SK-N-SH treated with all-trans-retinoic acid at 6 μM for 48 hours (cell line): Measurements from ENCODE around the gene PMM2.

Source experiments
- ATAC-seq: fragments of 200-7000 bp; cut with Tn5 transposase; 3 replicates; pipeline ENCODE4 v1.9.1; 2020; ENCODE audit warnings: mild to moderate bottlenecking, moderate library complexity
- BACH2 ChIP-seq: fragments of 250-450 bp; sonication (Bioruptor Pico); IDR thresholded peaks from 2 replicates; pipeline ENCODE4 v1.9.0; 2021; ENCODE audit warnings: mild to moderate bottlenecking, borderline replicate concordance
- ESRRG ChIP-seq: fragments of 250-450 bp; sonication (Bioruptor Pico); IDR thresholded peaks from 2 replicates; pipeline ENCODE4 v1.6.1; 2021; ENCODE audit warnings: mild to moderate bottlenecking
- ISL1 ChIP-seq: fragments of 250-450 bp; sonication (Bioruptor Pico); IDR thresholded peaks from 2 replicates; pipeline ENCODE4 v2.1.2; 2022; ENCODE audit warnings: mild to moderate bottlenecking, moderate library complexity
- OSR1 ChIP-seq: fragments of 250-450 bp; sonication (Bioruptor Pico); IDR thresholded peaks from 2 replicates; pipeline ENCODE4 v1.8.0; 2022; ENCODE audit warnings: moderate library complexity, mild to moderate bottlenecking, inconsistent platforms
- PPARA ChIP-seq: fragments of 250-450 bp; sonication (Bioruptor Pico); IDR thresholded peaks from 2 replicates; pipeline ENCODE4 v1.5.0; 2020; ENCODE audit warnings: mild to moderate bottlenecking, borderline replicate concordance
- SNAI2 ChIP-seq: fragments of 250-450 bp; sonication (Bioruptor Pico); IDR thresholded peaks from 2 replicates; pipeline ENCODE4 v1.5.0; 2020; ENCODE audit warnings: mild to moderate bottlenecking, moderate library complexity
- TCF4 ChIP-seq: fragments of 250-450 bp; sonication (Bioruptor Pico); IDR thresholded peaks from 2 replicates; pipeline ENCODE4 v1.8.0; 2021; ENCODE audit warnings: mild to moderate bottlenecking, moderate library complexity, borderline replicate concordance
- TOX ChIP-seq: fragments of 250-450 bp; sonication (Bioruptor Pico); IDR thresholded peaks from 2 replicates; pipeline ENCODE4 v1.8.0; 2021; ENCODE audit warnings: mild to moderate bottlenecking, moderate library complexity, borderline replicate concordance
- ZC3H10 ChIP-seq: fragments of 250-450 bp; sonication (Bioruptor Pico); IDR thresholded peaks from 2 replicates; pipeline ENCODE4 v1.5.1; 2021; ENCODE audit warnings: mild to moderate bottlenecking, moderate library complexity
- ZFP30 ChIP-seq: fragments of 450-650 bp; formaldehyde crosslinking; IDR thresholded peaks from 2 replicates; pipeline ENCODE4 v1.5.0; 2022; ENCODE audit warnings: mild to moderate bottlenecking, moderate library complexity
- ZNF565 ChIP-seq: fragments of 450-650 bp; formaldehyde crosslinking; conservative IDR thresholded peaks from 2 replicates; pipeline ENCODE4 v1.5.0; 2020; ENCODE audit warnings: low read depth, mild to moderate bottlenecking, moderate library complexity
- ZNF70 ChIP-seq: fragments of 450-650 bp; formaldehyde crosslinking; IDR thresholded peaks from 2 replicates; pipeline ENCODE4 v1.5.0; 2020; ENCODE audit warnings: mild to moderate bottlenecking, moderate library complexity
- ZNF8 ChIP-seq: fragments of 450-650 bp; formaldehyde crosslinking; IDR thresholded peaks from 2 replicates; pipeline ENCODE4 v1.5.0; 2020; ENCODE audit warnings: mild to moderate bottlenecking, moderate library complexity
- TF ChIP-seq, protein P1 (sequence below): fragments of 250-450 bp; sonication (Bioruptor Pico); IDR thresholded peaks from 2 replicates; pipeline ENCODE4 v1.5.1; 2021; ENCODE audit warnings: mild to moderate bottlenecking, moderate library complexity
- TF ChIP-seq, protein P2 (sequence below): fragments of 250-450 bp; sonication (Bioruptor Pico); IDR thresholded peaks from 2 replicates; pipeline ENCODE4 v1.8.0; 2021; ENCODE audit warnings: low read depth, mild to moderate bottlenecking, moderate library complexity, borderline replicate concordance
- TF ChIP-seq, protein P3 (sequence below): fragments of 250-450 bp; sonication (Bioruptor Pico); IDR thresholded peaks from 2 replicates; pipeline ENCODE4 v1.5.1; 2020; ENCODE audit warnings: low read depth, mild to moderate bottlenecking, moderate library complexity
- TF ChIP-seq, protein P4 (sequence below): fragments of 250-450 bp; sonication (Bioruptor Pico); IDR thresholded peaks from 2 replicates; pipeline ENCODE4 v1.8.0; 2020; ENCODE audit warnings: mild to moderate bottlenecking, moderate library complexity, borderline replicate concordance
- TF ChIP-seq, protein P5 (sequence below): fragments of 250-450 bp; sonication (Bioruptor Pico); IDR thresholded peaks from 2 replicates; pipeline ENCODE4 v1.5.0; 2020; ENCODE audit warnings: mild to moderate bottlenecking, moderate library complexity

PMM2 gene

DNA sequence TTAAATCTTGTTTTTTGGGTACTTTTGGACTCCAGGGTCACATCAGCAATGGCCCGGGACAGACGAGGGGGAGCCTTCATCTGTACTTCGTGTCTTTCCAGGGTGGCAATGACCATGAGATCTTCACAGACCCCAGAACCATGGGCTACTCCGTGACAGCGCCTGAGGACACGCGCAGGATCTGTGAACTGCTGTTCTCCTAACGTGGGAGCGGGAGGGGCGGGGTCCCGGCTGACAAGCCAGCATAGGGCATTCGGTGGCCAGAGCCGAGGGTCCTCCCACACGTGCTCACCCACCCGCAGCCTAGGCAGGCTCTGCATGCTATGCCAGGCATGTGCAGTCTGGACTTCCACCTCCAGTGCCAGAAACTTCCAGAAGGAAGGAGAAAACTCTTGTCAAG is 50.0 kb downstream of the PMM2 start:
- no peak for ATAC-seq
- TF ChIP-seq TCF4 (CRISPR knock-in tag) = no peak
- TF ChIP-seq, protein P1, sequence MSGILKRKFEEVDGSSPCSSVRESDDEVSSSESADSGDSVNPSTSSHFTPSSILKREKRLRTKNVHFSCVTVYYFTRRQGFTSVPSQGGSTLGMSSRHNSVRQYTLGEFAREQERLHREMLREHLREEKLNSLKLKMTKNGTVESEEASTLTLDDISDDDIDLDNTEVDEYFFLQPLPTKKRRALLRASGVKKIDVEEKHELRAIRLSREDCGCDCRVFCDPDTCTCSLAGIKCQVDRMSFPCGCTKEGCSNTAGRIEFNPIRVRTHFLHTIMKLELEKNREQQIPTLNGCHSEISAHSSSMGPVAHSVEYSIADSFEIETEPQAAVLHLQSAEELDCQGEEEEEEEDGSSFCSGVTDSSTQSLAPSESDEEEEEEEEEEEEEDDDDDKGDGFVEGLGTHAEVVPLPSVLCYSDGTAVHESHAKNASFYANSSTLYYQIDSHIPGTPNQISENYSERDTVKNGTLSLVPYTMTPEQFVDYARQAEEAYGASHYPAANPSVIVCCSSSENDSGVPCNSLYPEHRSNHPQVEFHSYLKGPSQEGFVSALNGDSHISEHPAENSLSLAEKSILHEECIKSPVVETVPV = no peak
- TF ChIP-seq, protein P2, sequence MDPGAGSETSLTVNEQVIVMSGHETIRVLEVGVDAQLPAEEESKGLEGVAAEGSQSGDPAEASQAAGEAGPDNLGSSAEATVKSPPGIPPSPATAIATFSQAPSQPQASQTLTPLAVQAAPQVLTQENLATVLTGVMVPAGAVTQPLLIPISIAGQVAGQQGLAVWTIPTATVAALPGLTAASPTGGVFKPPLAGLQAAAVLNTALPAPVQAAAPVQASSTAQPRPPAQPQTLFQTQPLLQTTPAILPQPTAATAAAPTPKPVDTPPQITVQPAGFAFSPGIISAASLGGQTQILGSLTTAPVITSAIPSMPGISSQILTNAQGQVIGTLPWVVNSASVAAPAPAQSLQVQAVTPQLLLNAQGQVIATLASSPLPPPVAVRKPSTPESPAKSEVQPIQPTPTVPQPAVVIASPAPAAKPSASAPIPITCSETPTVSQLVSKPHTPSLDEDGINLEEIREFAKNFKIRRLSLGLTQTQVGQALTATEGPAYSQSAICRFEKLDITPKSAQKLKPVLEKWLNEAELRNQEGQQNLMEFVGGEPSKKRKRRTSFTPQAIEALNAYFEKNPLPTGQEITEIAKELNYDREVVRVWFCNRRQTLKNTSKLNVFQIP (CRISPR knock-in tag) = no peak
- no peak for TF ChIP-seq ZC3H10 (CRISPR knock-in tag)
- TF ChIP-seq, protein P3, sequence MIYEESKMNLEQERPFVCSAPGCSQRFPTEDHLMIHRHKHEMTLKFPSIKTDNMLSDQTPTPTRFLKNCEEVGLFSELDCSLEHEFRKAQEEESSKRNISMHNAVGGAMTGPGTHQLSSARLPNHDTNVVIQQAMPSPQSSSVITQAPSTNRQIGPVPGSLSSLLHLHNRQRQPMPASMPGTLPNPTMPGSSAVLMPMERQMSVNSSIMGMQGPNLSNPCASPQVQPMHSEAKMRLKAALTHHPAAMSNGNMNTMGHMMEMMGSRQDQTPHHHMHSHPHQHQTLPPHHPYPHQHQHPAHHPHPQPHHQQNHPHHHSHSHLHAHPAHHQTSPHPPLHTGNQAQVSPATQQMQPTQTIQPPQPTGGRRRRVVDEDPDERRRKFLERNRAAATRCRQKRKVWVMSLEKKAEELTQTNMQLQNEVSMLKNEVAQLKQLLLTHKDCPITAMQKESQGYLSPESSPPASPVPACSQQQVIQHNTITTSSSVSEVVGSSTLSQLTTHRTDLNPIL (CRISPR knock-in tag) = no peak
- TF ChIP-seq PPARA = no peak
- no peak for TF ChIP-seq ESRRG (CRISPR knock-in tag)
- TF ChIP-seq, protein P4, sequence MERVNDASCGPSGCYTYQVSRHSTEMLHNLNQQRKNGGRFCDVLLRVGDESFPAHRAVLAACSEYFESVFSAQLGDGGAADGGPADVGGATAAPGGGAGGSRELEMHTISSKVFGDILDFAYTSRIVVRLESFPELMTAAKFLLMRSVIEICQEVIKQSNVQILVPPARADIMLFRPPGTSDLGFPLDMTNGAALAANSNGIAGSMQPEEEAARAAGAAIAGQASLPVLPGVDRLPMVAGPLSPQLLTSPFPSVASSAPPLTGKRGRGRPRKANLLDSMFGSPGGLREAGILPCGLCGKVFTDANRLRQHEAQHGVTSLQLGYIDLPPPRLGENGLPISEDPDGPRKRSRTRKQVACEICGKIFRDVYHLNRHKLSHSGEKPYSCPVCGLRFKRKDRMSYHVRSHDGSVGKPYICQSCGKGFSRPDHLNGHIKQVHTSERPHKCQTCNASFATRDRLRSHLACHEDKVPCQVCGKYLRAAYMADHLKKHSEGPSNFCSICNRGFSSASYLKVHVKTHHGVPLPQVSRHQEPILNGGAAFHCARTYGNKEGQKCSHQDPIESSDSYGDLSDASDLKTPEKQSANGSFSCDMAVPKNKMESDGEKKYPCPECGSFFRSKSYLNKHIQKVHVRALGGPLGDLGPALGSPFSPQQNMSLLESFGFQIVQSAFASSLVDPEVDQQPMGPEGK (CRISPR knock-in tag) = no peak
- no peak for TF ChIP-seq ZFP30
- TF ChIP-seq, protein P5, sequence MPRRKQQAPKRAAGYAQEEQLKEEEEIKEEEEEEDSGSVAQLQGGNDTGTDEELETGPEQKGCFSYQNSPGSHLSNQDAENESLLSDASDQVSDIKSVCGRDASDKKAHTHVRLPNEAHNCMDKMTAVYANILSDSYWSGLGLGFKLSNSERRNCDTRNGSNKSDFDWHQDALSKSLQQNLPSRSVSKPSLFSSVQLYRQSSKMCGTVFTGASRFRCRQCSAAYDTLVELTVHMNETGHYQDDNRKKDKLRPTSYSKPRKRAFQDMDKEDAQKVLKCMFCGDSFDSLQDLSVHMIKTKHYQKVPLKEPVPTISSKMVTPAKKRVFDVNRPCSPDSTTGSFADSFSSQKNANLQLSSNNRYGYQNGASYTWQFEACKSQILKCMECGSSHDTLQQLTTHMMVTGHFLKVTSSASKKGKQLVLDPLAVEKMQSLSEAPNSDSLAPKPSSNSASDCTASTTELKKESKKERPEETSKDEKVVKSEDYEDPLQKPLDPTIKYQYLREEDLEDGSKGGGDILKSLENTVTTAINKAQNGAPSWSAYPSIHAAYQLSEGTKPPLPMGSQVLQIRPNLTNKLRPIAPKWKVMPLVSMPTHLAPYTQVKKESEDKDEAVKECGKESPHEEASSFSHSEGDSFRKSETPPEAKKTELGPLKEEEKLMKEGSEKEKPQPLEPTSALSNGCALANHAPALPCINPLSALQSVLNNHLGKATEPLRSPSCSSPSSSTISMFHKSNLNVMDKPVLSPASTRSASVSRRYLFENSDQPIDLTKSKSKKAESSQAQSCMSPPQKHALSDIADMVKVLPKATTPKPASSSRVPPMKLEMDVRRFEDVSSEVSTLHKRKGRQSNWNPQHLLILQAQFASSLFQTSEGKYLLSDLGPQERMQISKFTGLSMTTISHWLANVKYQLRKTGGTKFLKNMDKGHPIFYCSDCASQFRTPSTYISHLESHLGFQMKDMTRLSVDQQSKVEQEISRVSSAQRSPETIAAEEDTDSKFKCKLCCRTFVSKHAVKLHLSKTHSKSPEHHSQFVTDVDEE (CRISPR knock-in tag) = no peak
- TF ChIP-seq TOX = no peak
- no peak for TF ChIP-seq ZNF70 (CRISPR knock-in tag)
- TF ChIP-seq ISL1 = no peak
- TF ChIP-seq SNAI2 (CRISPR knock-in tag) = no peak
- no peak for TF ChIP-seq BACH2
- TF ChIP-seq OSR1 = no peak
- no peak for TF ChIP-seq ZNF8 (CRISPR knock-in tag)

DNA sequence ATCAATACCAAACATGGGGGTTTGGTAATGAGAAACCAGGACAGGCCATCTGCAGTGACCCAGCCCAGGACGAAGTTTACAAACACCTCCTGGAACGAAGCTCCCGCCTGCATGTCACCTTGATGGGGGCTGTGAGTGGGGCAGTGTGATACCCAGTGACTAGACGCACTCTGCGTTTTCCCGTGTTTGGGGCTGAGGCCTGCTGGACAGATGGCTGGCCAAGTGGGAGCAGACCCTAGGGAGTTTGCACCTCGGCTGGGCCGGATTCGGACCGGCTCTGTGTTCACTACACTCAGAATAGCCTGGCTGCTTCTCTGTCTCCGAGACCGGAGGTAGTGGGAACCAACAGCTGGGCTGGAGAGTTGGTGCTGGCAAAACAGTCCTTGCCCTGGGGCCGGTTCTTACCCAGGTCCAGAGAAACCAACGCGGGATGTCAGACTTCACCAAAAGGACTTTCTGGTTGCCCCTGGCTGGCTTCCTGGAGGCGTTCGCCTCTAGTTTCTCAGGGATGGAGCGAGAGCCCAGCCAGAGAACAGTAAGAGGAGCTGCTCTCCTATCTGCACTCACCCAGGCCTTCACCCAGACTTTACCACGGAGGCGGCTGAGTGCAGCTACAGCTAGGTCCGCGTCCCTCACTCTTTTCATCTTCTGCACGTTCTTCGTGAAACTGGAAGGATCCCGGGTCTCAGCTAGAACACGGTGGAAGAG is 50.7 kb downstream of the PMM2 start:
- peak; percentile 20 for ATAC-seq
- TF ChIP-seq SNAI2 (CRISPR knock-in tag) = no peak

DNA sequence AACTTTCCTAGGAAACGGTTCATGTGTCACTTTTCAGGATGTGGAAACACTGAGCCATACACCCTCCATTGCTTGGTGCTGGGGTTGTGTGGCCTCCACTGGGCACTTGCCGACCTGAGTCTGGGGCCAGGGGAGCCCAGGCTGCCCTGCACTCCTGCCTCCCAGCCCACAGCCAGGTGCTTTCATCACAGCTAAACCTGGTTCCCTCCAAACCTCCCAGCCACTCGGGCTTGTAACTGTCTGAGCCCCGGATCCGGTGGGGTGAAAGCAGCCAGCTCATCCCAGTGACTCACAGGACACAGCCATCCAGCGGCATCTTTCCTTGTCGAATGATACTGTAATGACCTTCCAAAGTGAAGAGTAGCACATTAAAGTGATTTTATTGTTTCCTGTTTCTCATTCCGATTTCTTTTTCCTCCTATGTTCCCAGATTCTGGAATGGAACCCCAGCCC is 51.3 kb downstream of the PMM2 start:
- ATAC-seq = peak; percentile 80
- TF ChIP-seq BACH2 (no peak), TOX (no peak)

DNA sequence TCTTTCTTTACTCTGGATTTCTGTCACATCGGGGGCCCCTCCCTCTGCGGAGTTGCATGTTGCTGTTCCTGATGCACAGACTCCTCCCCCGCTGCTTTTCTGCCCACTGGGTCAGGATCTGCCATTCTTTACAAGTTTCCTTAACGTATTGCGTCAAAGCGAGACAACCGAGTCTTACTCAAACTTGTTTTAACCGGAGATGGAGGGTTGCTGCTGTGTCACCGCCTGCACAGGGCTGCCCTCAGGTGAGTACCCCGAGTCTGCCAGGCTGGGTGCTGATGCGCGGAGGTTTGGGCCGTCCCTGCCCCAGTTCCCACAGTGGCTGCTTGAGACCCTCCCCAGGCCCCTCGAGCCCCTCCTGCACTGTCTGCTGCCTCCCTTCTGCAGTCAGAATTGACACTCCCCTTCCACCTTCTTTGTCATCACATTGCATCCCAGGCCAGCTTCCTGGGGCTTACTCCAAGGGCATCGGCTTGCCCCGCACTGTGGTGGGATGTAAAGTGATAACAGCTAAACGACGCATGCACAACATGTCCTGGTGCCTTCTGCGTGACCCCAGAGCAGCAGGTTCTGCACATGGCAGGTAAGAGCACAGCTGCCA is 51.9 kb downstream of the PMM2 start:
- ATAC-seq = peak; percentile 18
- TF ChIP-seq, protein P5 (CRISPR knock-in tag) = no peak
- TF ChIP-seq SNAI2 (CRISPR knock-in tag) (no peak), TOX (no peak), ZNF565 (no peak), ZNF70 (CRISPR knock-in tag) (no peak), ESRRG (CRISPR knock-in tag) (no peak), ZNF8 (CRISPR knock-in tag) (no peak), PPARA (no peak), OSR1 (no peak)
- TF ChIP-seq, protein P4 (CRISPR knock-in tag) = no peak
- TF ChIP-seq, protein P2 (CRISPR knock-in tag) = no peak
